HG03469 (cell line): Measurements from ENCODE around the gene VPS29.

ENCODE experiments used
- ATAC-seq: cut with Tn5 transposase; IDR thresholded peaks from one replicate; pipeline ENCODE4 v1.9.1; 2021; ENCODE audit warnings: mild to moderate bottlenecking, moderate library complexity, moderate number of reproducible peaks; ENCODE audit not compliant: unreplicated experiment

Gene VPS29

DNA sequence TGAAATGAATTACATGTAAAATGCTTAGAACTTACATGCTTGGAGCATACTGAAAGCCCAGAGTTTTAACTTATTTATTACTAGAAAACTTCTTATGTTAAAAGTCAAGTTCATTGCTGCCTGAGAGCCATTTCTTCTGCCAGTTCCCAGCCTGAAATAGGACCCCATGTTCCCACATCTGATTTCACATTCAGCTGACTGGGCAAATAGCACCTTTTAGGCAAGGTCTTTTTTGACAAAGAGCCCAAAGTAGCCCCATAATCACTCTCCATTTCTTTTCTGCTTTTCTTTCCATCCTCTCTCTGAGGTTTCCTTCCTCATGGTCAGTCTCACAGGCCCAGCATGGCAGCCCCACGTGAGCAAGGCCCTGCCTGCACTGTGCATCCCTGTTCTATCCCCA lies 50.6 kb downstream of the VPS29 start:
- no peak for ATAC-seq

DNA sequence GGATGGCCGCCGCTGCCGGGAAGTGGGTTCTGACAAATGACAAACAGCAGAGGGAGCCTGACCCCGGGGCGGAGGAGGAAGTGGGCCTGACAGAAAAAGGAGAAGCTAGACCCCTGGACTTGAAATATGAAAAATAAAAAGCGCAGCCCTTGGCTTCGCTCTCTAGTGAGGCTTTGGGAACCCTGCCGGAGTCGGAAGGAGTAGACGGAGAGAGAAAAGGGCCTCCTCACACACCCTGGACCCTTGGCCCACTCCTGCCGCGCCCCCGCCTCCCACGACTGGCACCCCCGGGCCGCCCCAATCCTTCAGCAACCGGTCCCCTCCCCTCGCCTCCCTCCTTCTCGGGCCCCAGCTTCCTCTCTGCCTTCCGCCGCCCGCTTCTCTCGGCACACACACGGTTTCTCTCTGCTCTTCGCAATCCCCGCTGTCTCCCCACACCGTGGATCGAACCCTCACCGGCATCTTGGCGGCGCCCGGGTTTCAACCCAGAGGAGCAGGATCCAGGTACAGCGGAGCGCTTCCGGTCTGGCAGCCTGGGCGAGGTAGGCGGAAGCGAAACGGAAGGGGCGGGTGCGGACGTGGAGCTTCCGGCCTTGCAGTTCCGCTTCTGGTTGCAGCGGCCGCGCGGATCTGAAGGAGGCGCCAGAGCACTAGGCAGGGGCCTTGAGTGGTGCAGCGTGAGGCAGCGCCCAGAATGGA lies 52.0 kb downstream of the VPS29 start, which contains the start of gene ARPC3:
Gene ARPC3, minus strand, starts transcription at position 539 of the 699 bp plus-strand sequence. Its CDS starts 77 bp downstream, at position 462.
- peak; percentile 74 for ATAC-seq

DNA sequence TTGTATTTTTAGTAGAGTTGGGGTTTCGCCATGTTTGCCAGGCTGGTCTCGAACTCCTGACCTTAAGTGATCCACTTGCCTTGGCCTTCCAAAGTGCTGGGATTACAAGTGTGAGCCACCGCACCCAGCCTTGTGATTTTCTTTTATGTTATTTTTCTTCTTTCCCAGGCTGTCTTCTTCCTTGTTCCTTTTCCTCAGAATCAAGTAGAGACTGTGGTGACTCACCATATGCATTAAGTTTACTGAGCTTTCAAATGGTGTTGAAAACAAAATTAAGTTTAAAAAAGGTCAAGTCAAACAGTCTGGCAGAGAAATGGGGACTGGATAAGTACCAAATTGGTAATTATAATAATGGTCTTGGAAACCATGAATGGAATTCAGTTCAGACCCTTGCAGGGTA lies 57.5 kb downstream of the VPS29 start:
- no peak for ATAC-seq
